ENCODE measurements around the gene PDE7B. TPM values are rescaled to one million over a fixed set of nuclear protein-coding genes. Genes with fewer than 3 reads are reported as not detected.
"Not testable (repeated sequence)": the region's sequence is repeated elsewhere in the genome, so short reads cannot be mapped to it uniquely, and the experiment has no call there.

PDE7B gene
- total and polyA plus RNA-seq, 2 of the 4 experiments (the other 2 are of a cell fraction) = 7.8 to 12.4 TPM

GRCh38 chr6:135864929-135865328, 13.4 kb downstream of the PDE7B start:
- H2BK15ac ChIP-seq (ENCODE audit: low read depth, low read length); H4K8ac ChIP-seq (ENCODE audit: low read depth in 2 of 2, low read length in 2 of 2); H3K4me1 ChIP-seq (ENCODE audit: control insufficient read depth, insufficient read depth, low read length); dilution Hi-C loops (cut with HindIII; ENCODE audit: low sequenced_read_pairs, unreplicated experiment); H3K36me3 ChIP-seq (ENCODE audit: control insufficient read depth, insufficient read depth, low read length); CTCF ChIA-PET; H4K20me1 ChIP-seq (ENCODE audit: insufficient read depth, low read length); H3K56ac ChIP-seq (ENCODE audit: extremely low read depth, insufficient read depth, low read length); ATAC-seq (ENCODE audit: low read depth); H4K91ac ChIP-seq (ENCODE audit: insufficient read depth, low read depth, low read length); H2AFZ ChIP-seq (replicated peaks; ENCODE audit: low read length, poor library complexity); H2BK120ac ChIP-seq (ENCODE audit: low read depth, low read length); H3K4me3 ChIP-seq (ENCODE audit: insufficient read depth, low read depth, low read length); H3K9me1 ChIP-seq (ENCODE audit: insufficient read depth, low read length); H3K14ac ChIP-seq (replicated peaks; ENCODE audit: low read depth, low read length); POLR2A ChIA-PET (ENCODE audit: unreplicated experiment); H3K18ac ChIP-seq (ENCODE audit: low read depth, low read length); H4K5ac ChIP-seq (ENCODE audit: low read depth, low read length); H3K4me2 ChIP-seq (ENCODE audit: low read depth, low read length); H3K9me3 ChIP-seq (ENCODE audit: control insufficient read depth, insufficient read depth, low read length); H3K9ac ChIP-seq (ENCODE audit: low read depth, low read length); DNase-seq; H2BK5ac ChIP-seq (ENCODE audit: low read depth, low read length, poor library complexity, severe bottlenecking); BruUV-seq (replicated peaks); H3K4ac ChIP-seq (ENCODE audit: low read depth, low read length); H2AK9ac ChIP-seq (replicated peaks; ENCODE audit: low read depth, low read length, poor library complexity); H3K23ac ChIP-seq (ENCODE audit: low read depth, low read length); H2AK5ac ChIP-seq (ENCODE audit: low read depth, low read length); H3K27ac ChIP-seq (ENCODE audit: insufficient read depth, low read length); in situ Hi-C loops (cut with MboI; ENCODE audit: low sequenced_read_pairs); intact Hi-C loops (cut with micrococcal nuclease); H2BK20ac ChIP-seq (ENCODE audit: low read depth, low read length); H3K27me3 ChIP-seq (ENCODE audit: control insufficient read depth, insufficient read depth, low read length): not testable (repeated sequence)
- no CpG with 5 or more reads among the region's 2 CpGs for WGBS, 2 experiments (ENCODE audit: extremely low coverage in 2 of 2, insufficient read length in 1 of 2)
- H3K79me1 ChIP-seq (ENCODE audit: low read depth in 1 of 2, low read length in 2 of 2) = peaks cover 18 to 25% of the 10 kb centered on the region in 2 experiments
